Thyroid gland (tissue), 4 donors: ENCODE data around the gene OSBPL8.

Experiments used
- CTCF ChIP-seq, 6 experiments: fragments of 200-600 bp in 3 of 6; fragments of 450-650 bp in 3 of 6; sonication (generic) in 3 of 6; IDR thresholded peaks; one replicate each; pipeline ENCODE4 v1.5.1; 2016 to 2019; ENCODE audit warnings: antibody characterized with exemption in 6 of 6, mild to moderate bottlenecking in 2 of 6, inconsistent platforms in 1 of 6, moderate library complexity in 1 of 6
- POLR2A ChIP-seq, 2 donors: fragments of 450-650 bp; IDR thresholded peaks; one replicate each; pipeline ENCODE4 v1.6.1; 2017; ENCODE audit warnings: antibody characterized with exemption in 2 of 2, mild to moderate bottlenecking in 2 of 2, moderate library complexity in 1 of 2

GRCh38 chr12:76523408-76523807, 36.2 kb downstream of the OSBPL8 start:
- TF ChIP-seq CTCF (IDR thresholded peaks at IDR 0.05) (no peak), POLR2A (IDR thresholded peaks at IDR 0.05) (no peak)
